Gastrocnemius medialis (tissue), 4 donors: ENCODE measurements around the gene SLC30A10.

Source experiments
- CTCF ChIP-seq, 5 experiments: fragments of 450-650 bp in 3 of 5; fragments of 200-600 bp in 2 of 5; sonication (generic) in 2 of 5; IDR thresholded peaks in 4 of 5; conservative IDR thresholded peaks in 1 of 5; 1 replicate in 4 of 5; 2 replicates in 1 of 5; pipeline ENCODE4 v1.5.1; 2016 to 2019; ENCODE audit warnings: antibody characterized with exemption in 5 of 5, mild to moderate bottlenecking in 3 of 5, moderate library complexity in 3 of 5
- POLR2A ChIP-seq, 2 donors: fragments of 450-650 bp; IDR thresholded peaks; one replicate each; pipeline ENCODE4 v1.6.1; 2017; ENCODE audit warnings: antibody characterized with exemption in 2 of 2, mild to moderate bottlenecking in 2 of 2, moderate library complexity in 2 of 2

DNA sequence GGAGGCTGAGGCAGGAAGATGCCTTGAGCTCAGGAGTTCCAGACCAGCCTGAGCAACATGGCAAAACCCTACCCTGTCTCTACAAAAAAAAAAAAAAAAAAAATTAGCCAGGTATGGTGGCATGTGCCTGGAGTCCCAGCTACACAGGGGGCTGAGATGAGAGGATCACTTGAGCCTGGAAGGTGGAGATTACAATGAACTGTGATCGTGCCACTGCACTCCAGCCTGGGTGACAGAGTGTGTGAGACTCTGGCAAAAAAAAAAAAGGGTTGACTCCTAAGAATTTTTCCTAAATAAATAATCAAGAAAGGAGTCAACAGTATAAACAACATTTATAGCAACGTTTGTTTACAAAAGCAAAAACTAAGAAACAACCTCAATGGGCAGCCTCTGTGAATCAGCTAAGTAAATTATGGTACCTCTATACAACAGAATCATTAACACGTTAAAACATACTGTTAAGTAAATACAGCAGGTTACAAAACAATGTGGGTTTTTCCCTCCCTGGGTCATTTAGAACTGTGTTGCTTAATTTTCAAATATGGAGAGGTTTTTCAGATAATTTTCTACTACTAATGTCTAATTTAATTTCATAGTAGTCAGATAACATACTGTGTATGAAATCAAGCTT is 56.8 kb downstream of the SLC30A10 start:
- no peak for TF ChIP-seq POLR2A (IDR thresholded peaks at IDR 0.05)
- TF ChIP-seq CTCF (IDR thresholded peaks at IDR 0.05 in 4 of 5, conservative IDR thresholded peaks at IDR 0.05 in 1 of 5): no peak
